Measurements from ENCODE around the gene ANKRD28.

The ANKRD28 gene

GRCh38 chr3:15726043-15726442 is 71.7 kb downstream of the ANKRD28 start:
- no peak for DNase-seq (ENCODE audit: low read depth, low spot score)

- no peak for DNase-seq (ENCODE audit: low read depth, low spot score)
These were observed 73.3 kb downstream of the ANKRD28 start for GRCh38 chr3:15724446-15724845.

- no peak for DNase-seq (ENCODE audit: low read depth, low spot score)
These were observed 74.2 kb downstream of the ANKRD28 start for GRCh38 chr3:15723624-15723884.

- no peak for DNase-seq (ENCODE audit: low read depth, low spot score)
These were observed 74.7 kb downstream of the ANKRD28 start for GRCh38 chr3:15722877-15723623.

- DNase-seq (ENCODE audit: low read depth, low spot score): no peak
These were observed 81.6 kb downstream of the ANKRD28 start for GRCh38 chr3:15716178-15716577.

- DNase-seq (ENCODE audit: low read depth, low spot score): no peak
These were observed 83.3 kb downstream of the ANKRD28 start for GRCh38 chr3:15714448-15714847.

GRCh38 chr3:15713364-15713763 is 84.4 kb downstream of the ANKRD28 start:
- DNase-seq (ENCODE audit: low read depth, low spot score): no peak

- DNase-seq (ENCODE audit: low read depth, low spot score): no peak
These were observed 86.5 kb downstream of the ANKRD28 start for GRCh38 chr3:15711281-15711680.

GRCh38 chr3:15708882-15709677 is 88.7 kb downstream of the ANKRD28 start:
- DNase-seq (ENCODE audit: low read depth, low spot score): no peak

GRCh38 chr3:15707779-15708178 is 90.0 kb downstream of the ANKRD28 start:
- DNase-seq (ENCODE audit: low read depth, low spot score): no peak

- DNase-seq (ENCODE audit: low read depth, low spot score): no peak
These were observed 94.4 kb downstream of the ANKRD28 start for GRCh38 chr3:15703346-15703745.

GRCh38 chr3:15694628-15695027 is 103.2 kb downstream of the ANKRD28 start:
- DNase-seq (ENCODE audit: low read depth, low spot score): no peak

- DNase-seq (ENCODE audit: low read depth, low spot score): no peak
These were observed 104.4 kb downstream of the ANKRD28 start for GRCh38 chr3:15693355-15693754.

- DNase-seq (ENCODE audit: low read depth, low spot score): no peak
These were observed 107.0 kb downstream of the ANKRD28 start for GRCh38 chr3:15690748-15691147.

GRCh38 chr3:15690230-15690629 is 107.5 kb downstream of the ANKRD28 start:
- DNase-seq (ENCODE audit: low read depth, low spot score): no peak

GRCh38 chr3:15685927-15686326 is 111.9 kb downstream of the ANKRD28 start:
- DNase-seq (ENCODE audit: low read depth, low spot score): no peak

- no peak for DNase-seq (ENCODE audit: low read depth, low spot score)
These were observed 114.5 kb downstream of the ANKRD28 start for GRCh38 chr3:15683253-15683652.

- no peak for DNase-seq (ENCODE audit: low read depth, low spot score)
These were observed 115.1 kb downstream of the ANKRD28 start for GRCh38 chr3:15682561-15683185.

GRCh38 chr3:15681668-15682067 is 116.1 kb downstream of the ANKRD28 start:
- DNase-seq (ENCODE audit: low read depth, low spot score): no peak

GRCh38 chr3:15679306-15679705 is 118.5 kb downstream of the ANKRD28 start:
- no peak for DNase-seq (ENCODE audit: low read depth, low spot score)

GRCh38 chr3:15676259-15676658 is 121.5 kb downstream of the ANKRD28 start:
- DNase-seq (ENCODE audit: low read depth, low spot score): no peak

GRCh38 chr3:15673536-15673935 is 124.2 kb downstream of the ANKRD28 start:
- no peak for DNase-seq (ENCODE audit: low read depth, low spot score)

- peak; percentile 21 for DNase-seq (ENCODE audit: low read depth, low spot score)
These were observed 130.3 kb downstream of the ANKRD28 start for GRCh38 chr3:15667484-15667883.

Measured in activated CD4-positive, CD25-positive, alpha-beta regulatory T cell treated with anti-CD3 and anti-CD28 coated beads, Interleukin-2, amount 50 U/mL, for 16 hours (primary cell).